ENCODE measurements around the gene DHDH. TPM values are rescaled to one million over a fixed set of nuclear protein-coding genes. Genes with fewer than 3 reads are reported as not detected.
"Not testable (repeated sequence)": the region's sequence is repeated elsewhere in the genome, so short reads cannot be mapped to it uniquely, and the experiment has no call there.

DHDH gene
- total RNA-seq, 1 experiment from 2014 or later, result not detected

GRCh38 chr19:48915757-48916156 lies 17.7 kb upstream of the DHDH start:
- no peak for DNase-seq (ENCODE audit: low read depth)

GRCh38 chr19:48918071-48918470 lies 15.4 kb upstream of the DHDH start:
- no peak for DNase-seq (ENCODE audit: low read depth)

GRCh38 chr19:48918801-48919247 lies 14.7 kb upstream of the DHDH start:
- peak; percentile 33 for DNase-seq (ENCODE audit: low read depth)

GRCh38 chr19:48919271-48919670 lies 14.2 kb upstream of the DHDH start:
- not testable (repeated sequence) for DNase-seq (ENCODE audit: low read depth)

GRCh38 chr19:48920949-48921348 lies 12.6 kb upstream of the DHDH start:
- no peak for DNase-seq (ENCODE audit: low read depth)

- DNase-seq (ENCODE audit: low read depth), result no peak
These were observed 11.6 kb upstream of the DHDH start for GRCh38 chr19:48921721-48922500.

- DNase-seq (ENCODE audit: low read depth), result no peak
These were observed 10.7 kb upstream of the DHDH start for GRCh38 chr19:48922548-48923490.

- DNase-seq (ENCODE audit: low read depth), result peak; percentile 88
These were observed 8.2 kb upstream of the DHDH start for GRCh38 chr19:48925240-48925843.

- DNase-seq (ENCODE audit: low read depth), result not testable (repeated sequence)
These were observed 7.6 kb upstream of the DHDH start for GRCh38 chr19:48925890-48926289.

- DNase-seq (ENCODE audit: low read depth), result peak; percentile 93
These were observed 6.6 kb upstream of the DHDH start for GRCh38 chr19:48926909-48927308.

- not testable (repeated sequence) for DNase-seq (ENCODE audit: low read depth)
These were observed 5.8 kb upstream of the DHDH start for GRCh38 chr19:48927692-48928091.

- DNase-seq (ENCODE audit: low read depth), result no peak
These were observed 5.1 kb upstream of the DHDH start for GRCh38 chr19:48928164-48929025.

GRCh38 chr19:48934837-48935236 lies 1.3 kb downstream of the DHDH start:
- DNase-seq (ENCODE audit: low read depth), result no peak

- DNase-seq (ENCODE audit: low read depth), result no peak
These were observed 2.4 kb downstream of the DHDH start for GRCh38 chr19:48935864-48936263.

GRCh38 chr19:48938256-48938655 lies 4.8 kb downstream of the DHDH start:
- no peak for DNase-seq (ENCODE audit: low read depth)

- DNase-seq (ENCODE audit: low read depth), result no peak
These were observed 7.4 kb downstream of the DHDH start for GRCh38 chr19:48940902-48941301.

- no peak for DNase-seq (ENCODE audit: low read depth)
These were observed 9.6 kb downstream of the DHDH start for GRCh38 chr19:48943081-48943480.

GRCh38 chr19:48945415-48945814 lies 11.9 kb downstream of the DHDH start:
- no peak for DNase-seq (ENCODE audit: low read depth)

GRCh38 chr19:48945817-48946216 lies 12.3 kb downstream of the DHDH start:
- no peak for DNase-seq (ENCODE audit: low read depth)

GRCh38 chr19:48946463-48947257 lies 13.2 kb downstream of the DHDH start:
- DNase-seq (ENCODE audit: low read depth), result no peak

- DNase-seq (ENCODE audit: low read depth), result no peak
These were observed 13.7 kb downstream of the DHDH start for GRCh38 chr19:48947258-48947542.

Measured in Daoy (cell line).